ENCODE measurements around the gene PIBF1. TPM values are rescaled to one million over a fixed set of nuclear protein-coding genes. Genes with fewer than 3 reads are reported as not detected.

PIBF1 gene
- polyA plus RNA-seq, 3 donors = 3.3 to 8.0 (median 4.7) TPM

DNA sequence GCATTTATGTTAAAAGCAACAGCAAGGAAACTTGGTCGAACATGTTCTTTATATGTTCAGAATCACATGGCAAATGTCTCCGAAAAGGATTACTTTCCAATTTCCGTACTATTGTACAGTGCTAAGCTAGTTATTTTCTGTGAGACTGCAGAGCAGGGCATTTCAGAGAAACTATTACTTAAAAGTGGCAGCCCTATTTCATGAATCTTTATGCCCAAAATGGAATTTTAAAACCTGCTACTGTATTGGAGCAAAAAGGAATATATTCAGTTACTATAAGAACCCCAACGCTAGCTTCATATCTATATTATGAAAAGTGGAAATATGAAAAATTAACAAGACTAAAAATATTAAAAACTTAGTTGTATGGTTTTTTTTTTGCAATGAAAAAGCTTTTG is 274.6 kb downstream of the PIBF1 start:
- WGBS (ENCODE audit: insufficient coverage) = 97% methylated on average over 3 of the region's 4 CpGs
- no peaks in the 10 kb centered on the region for H4K20me1 ChIP-seq (ENCODE audit: insufficient read depth, low read length)
- no peaks in the 10 kb centered on the region for H3K9me3 ChIP-seq (replicated peaks in 1 of 2; ENCODE audit: control insufficient read depth in 1 of 2, insufficient read depth in 1 of 2, low read length in 2 of 2)
- H3K4me2 ChIP-seq (replicated peaks; ENCODE audit: extremely low read depth, low read length, poor library complexity, severe bottlenecking) = no peak overlapping the region
- H2AFZ ChIP-seq (ENCODE audit: insufficient read depth, low read depth, low read length, poor library complexity, severe bottlenecking) = no peak overlapping the region
- TF ChIP-seq, protein P1, sequence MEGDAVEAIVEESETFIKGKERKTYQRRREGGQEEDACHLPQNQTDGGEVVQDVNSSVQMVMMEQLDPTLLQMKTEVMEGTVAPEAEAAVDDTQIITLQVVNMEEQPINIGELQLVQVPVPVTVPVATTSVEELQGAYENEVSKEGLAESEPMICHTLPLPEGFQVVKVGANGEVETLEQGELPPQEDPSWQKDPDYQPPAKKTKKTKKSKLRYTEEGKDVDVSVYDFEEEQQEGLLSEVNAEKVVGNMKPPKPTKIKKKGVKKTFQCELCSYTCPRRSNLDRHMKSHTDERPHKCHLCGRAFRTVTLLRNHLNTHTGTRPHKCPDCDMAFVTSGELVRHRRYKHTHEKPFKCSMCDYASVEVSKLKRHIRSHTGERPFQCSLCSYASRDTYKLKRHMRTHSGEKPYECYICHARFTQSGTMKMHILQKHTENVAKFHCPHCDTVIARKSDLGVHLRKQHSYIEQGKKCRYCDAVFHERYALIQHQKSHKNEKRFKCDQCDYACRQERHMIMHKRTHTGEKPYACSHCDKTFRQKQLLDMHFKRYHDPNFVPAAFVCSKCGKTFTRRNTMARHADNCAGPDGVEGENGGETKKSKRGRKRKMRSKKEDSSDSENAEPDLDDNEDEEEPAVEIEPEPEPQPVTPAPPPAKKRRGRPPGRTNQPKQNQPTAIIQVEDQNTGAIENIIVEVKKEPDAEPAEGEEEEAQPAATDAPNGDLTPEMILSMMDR (IDR thresholded peaks at IDR 0.05) = no peak
- H3K9me3 Mint-ChIP-seq = peaks cover 0 to 17% (median 0%) of the 10 kb centered on the region in 7 donors
- peaks cover 42 to 50% of the 10 kb centered on the region in 2 donors for H3K27me3 ChIP-seq (ENCODE audit: control insufficient read depth in 2 of 2, insufficient read depth in 2 of 2, low read length in 2 of 2)
- peaks cover 38 to 52% (median 42%) of the 10 kb centered on the region in 3 donors for H3K27me3 Mint-ChIP-seq (ENCODE audit: low read depth in 3 of 3)
- no peak for DNase-seq
- H3K4me3 Mint-ChIP-seq = peak overlapping the region in 1 of 2 donors; percentile 7
- H3K4me1 Mint-ChIP-seq = peaks cover 21% of the 10 kb centered on the region
- H3K4me1 ChIP-seq (ENCODE audit: control insufficient read depth in 1 of 2, insufficient read depth in 2 of 2, low read length in 2 of 2) = peaks cover 14 to 33% of the 10 kb centered on the region in 2 donors
- H3K27ac Mint-ChIP-seq = no peak overlapping the region
- H3K36me3 ChIP-seq (replicated peaks in 1 of 2; ENCODE audit: control insufficient read depth in 1 of 2, insufficient read depth in 2 of 2, low read length in 2 of 2) = no peaks in the 10 kb centered on the region
- no peaks in the 10 kb centered on the region for H3K79me2 ChIP-seq (ENCODE audit: insufficient read depth, low read length)
- peaks cover 0 to 1% of the 10 kb centered on the region in 2 donors for H3K36me3 Mint-ChIP-seq
- no peak overlapping the region for H3K9ac ChIP-seq (ENCODE audit: insufficient read depth, low read length, poor library complexity, severe bottlenecking)
- H3K27ac ChIP-seq (ENCODE audit: low read depth in 1 of 2, low read length in 2 of 2) = no peak overlapping the region
- intact Hi-C loops (cut with micrococcal nuclease) = no loop called here
- no peak overlapping the region for H3K4me3 ChIP-seq (replicated peaks in 1 of 3; ENCODE audit: low read depth in 2 of 3, low read length in 3 of 3)

DNA sequence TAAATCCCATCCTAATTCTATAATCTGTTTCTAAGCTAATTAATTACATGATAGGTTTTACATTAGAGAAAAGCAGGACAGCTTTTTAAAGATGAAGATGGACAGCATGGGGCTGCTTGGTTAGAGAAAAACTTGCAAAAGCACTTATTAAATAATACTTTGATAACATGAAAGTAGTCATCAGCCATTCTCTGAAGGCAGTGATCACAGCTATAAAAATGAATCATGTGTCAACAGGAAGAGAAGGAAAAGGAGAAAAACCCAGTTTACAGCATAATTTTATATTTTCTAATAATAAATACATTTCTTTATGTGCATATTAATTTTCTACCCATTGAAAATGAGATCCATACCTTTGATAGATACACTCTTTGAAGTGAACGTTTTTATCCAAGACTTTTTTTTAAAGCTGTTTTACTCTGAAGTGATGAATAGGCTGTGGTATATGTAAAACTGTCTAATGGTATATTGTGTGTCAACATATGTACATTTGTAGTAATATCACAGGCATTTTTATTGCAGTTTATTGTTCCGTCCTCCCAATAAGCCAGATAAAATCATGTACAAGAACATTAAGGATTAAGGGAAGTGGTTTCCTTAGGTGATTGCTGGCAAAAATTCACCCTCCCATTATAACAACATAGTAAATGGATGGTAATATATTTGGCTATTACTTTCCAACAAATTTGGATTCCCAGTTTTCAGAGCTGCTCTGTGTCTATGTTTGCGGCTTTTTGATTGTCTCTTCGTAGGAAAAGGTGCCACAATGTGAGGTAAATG is 275.5 kb downstream of the PIBF1 start:
- H3K9me3 ChIP-seq (replicated peaks in 1 of 2; ENCODE audit: control insufficient read depth in 1 of 2, insufficient read depth in 1 of 2, low read length in 2 of 2) = no peaks in the 10 kb centered on the region
- H3K9ac ChIP-seq (ENCODE audit: insufficient read depth, low read length, poor library complexity, severe bottlenecking) = no peak overlapping the region
- peaks cover 14 to 33% of the 10 kb centered on the region in 2 donors for H3K4me1 ChIP-seq (ENCODE audit: control insufficient read depth in 1 of 2, insufficient read depth in 2 of 2, low read length in 2 of 2)
- Mint-ChIP-seq H3K27me3 (ENCODE audit: low read depth in 3 of 3) (peaks cover 39 to 60% (median 47%) of the 10 kb centered on the region in 3 donors), H3K9me3 (peaks cover 0 to 17% (median 2%) of the 10 kb centered on the region in 7 donors), H3K36me3 (peaks cover 8 to 9% of the 10 kb centered on the region in 2 donors), H3K4me1 (peaks cover 23% of the 10 kb centered on the region), H3K4me3 (peak overlapping the region in 1 of 2 donors; percentile 94), H3K27ac (no peak overlapping the region)
- TF ChIP-seq, protein P1 (IDR thresholded peaks at IDR 0.05) = no peak
- H3K27me3 ChIP-seq (ENCODE audit: control insufficient read depth in 2 of 2, insufficient read depth in 2 of 2, low read length in 2 of 2) = peaks cover 48 to 52% of the 10 kb centered on the region in 2 donors
- no peak overlapping the region for H2AFZ ChIP-seq (ENCODE audit: insufficient read depth, low read depth, low read length, poor library complexity, severe bottlenecking)
- no peak overlapping the region for H3K4me3 ChIP-seq (replicated peaks in 1 of 3; ENCODE audit: low read depth in 2 of 3, low read length in 3 of 3)
- H3K4me2 ChIP-seq (replicated peaks; ENCODE audit: extremely low read depth, low read length, poor library complexity, severe bottlenecking) = no peak overlapping the region
- intact Hi-C loops (cut with micrococcal nuclease) = no loop called here
- no peak overlapping the region for H3K27ac ChIP-seq (ENCODE audit: low read depth in 1 of 2, low read length in 2 of 2)
- no peaks in the 10 kb centered on the region for H4K20me1 ChIP-seq (ENCODE audit: insufficient read depth, low read length)
- no peak for DNase-seq
- no peaks in the 10 kb centered on the region for H3K36me3 ChIP-seq (replicated peaks in 1 of 2; ENCODE audit: control insufficient read depth in 1 of 2, insufficient read depth in 2 of 2, low read length in 2 of 2)
- WGBS (ENCODE audit: insufficient coverage) = no CpG with 5 or more reads among the region's 4 CpGs
- no peaks in the 10 kb centered on the region for H3K79me2 ChIP-seq (ENCODE audit: insufficient read depth, low read length)

Measured in CD14-positive monocyte (primary cell).